ENCODE results near the gene SKI. TPM values are rescaled to one million over a fixed set of nuclear protein-coding genes. Genes with fewer than 3 reads are reported as not detected.

The SKI gene
- total and polyA plus RNA-seq, 9 of the 15 experiments (the other 6 are each of a cell fraction or from before 2014, with no cell fraction given), result 0.10 to 60.5 (median 4.6) TPM

DNA sequence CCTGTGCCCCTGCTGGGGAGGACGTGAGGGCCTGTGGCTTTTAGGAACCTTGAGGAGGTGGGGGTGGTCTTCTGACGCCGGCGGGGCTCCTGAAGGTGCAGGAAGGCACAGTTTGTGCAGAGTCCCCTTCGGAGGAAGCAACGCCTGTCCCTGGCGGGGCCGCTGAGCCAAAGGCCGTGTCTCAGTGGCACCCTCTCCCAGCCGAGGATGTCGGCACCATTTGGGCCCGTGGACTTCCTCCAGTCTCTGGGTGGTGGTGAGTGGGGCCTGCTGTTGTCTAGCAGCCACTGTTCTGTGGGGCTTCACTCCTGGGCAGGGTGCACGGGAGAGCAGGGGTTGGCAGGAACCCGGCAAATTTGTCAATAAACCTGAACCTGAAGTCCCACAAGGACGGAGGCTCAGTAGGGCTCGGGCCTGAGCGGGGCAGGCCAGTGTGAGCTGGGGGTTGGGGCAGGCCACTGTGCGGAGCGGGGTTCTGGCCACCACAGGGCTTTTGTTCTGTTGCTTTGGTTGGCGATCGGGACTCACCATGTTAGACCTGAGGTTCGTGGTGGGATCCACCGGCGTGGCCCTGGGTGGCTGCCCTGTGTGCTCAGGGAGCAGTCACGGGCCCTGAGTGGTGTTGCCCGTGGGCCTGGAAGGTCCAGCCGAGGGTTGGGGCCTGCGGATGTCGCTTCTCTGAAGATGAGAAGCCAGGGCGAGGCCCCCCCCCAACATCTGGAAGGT, 64.8 kb downstream of the SKI start:
- 91% methylated on average over 27 of the region's 30 CpGs for WGBS (ENCODE audit: insufficient coverage, low coverage, missing lambda C conversion rate)
- POLR2A ChIA-PET, result interaction anchor here (0.6 kb wide), 1 partner anchor 1388 kb away, joined by 4 read pairs; no protein-coding TSS in a partner anchor
- in situ Hi-C loops (cut with MboI), result no loop called here
- FAIRE-seq (no peak), ATAC-seq (no peak), DNase-seq (ENCODE audit: extremely low read depth in 1 of 4, low spot score in 3 of 4) (no peak)
- TF ChIP-seq POLR2G (IDR thresholded peaks at IDR 0.05; ENCODE audit: low read depth, low read length), result peak; percentile 36
- TF ChIP-seq, protein P1, sequence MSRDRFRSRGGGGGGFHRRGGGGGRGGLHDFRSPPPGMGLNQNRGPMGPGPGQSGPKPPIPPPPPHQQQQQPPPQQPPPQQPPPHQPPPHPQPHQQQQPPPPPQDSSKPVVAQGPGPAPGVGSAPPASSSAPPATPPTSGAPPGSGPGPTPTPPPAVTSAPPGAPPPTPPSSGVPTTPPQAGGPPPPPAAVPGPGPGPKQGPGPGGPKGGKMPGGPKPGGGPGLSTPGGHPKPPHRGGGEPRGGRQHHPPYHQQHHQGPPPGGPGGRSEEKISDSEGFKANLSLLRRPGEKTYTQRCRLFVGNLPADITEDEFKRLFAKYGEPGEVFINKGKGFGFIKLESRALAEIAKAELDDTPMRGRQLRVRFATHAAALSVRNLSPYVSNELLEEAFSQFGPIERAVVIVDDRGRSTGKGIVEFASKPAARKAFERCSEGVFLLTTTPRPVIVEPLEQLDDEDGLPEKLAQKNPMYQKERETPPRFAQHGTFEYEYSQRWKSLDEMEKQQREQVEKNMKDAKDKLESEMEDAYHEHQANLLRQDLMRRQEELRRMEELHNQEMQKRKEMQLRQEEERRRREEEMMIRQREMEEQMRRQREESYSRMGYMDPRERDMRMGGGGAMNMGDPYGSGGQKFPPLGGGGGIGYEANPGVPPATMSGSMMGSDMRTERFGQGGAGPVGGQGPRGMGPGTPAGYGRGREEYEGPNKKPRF (IDR thresholded peaks at IDR 0.05; ENCODE audit: low read depth, low read length), result no peak
- BruUV-seq (replicated peaks), result no TSS peak
- Histone ChIP-seq H3K36me3 (ENCODE audit: control insufficient read depth, insufficient read depth, low read length) (0 out of 3 replicates have a peak, but pooled peaks cover 4% of the 10 kb centered on the region), H2AFZ (ENCODE audit: low read depth, low read length) (no peak overlapping the region), H3K9ac (ENCODE audit: insufficient read depth in 1 of 2, low read depth in 2 of 2, low read length in 2 of 2) (peak overlapping the region in 1 of 2 experiments; percentile 37; a peak in 1 of 4 replicates), H3K4me3 (no peak overlapping the region), H3K27ac (ENCODE audit: extremely low read depth, low read depth, low read length) (no peak overlapping the region), H3K79me2 (ENCODE audit: control insufficient read depth, insufficient read depth, low read length) (peaks cover 95% of the 10 kb centered on the region), H4K20me1 (replicated peaks; ENCODE audit: control insufficient read depth, insufficient read depth, low read length) (peaks cover 41% of the 10 kb centered on the region), H3K4me2 (ENCODE audit: insufficient read depth, low read length) (no peak overlapping the region), H3K4me1 (replicated peaks in 1 of 2; ENCODE audit: control insufficient read depth in 2 of 2, insufficient read depth in 2 of 2, low read length in 2 of 2) (peaks cover 16 to 75% of the 10 kb centered on the region in 2 experiments), H3K27me3 (ENCODE audit: control insufficient read depth in 2 of 2, insufficient read depth in 2 of 2, low read length in 2 of 2) (no peaks in the 10 kb centered on the region), H3K9me3 (replicated peaks; ENCODE audit: control insufficient read depth, insufficient read depth, low read depth, low read length) (no peaks in the 10 kb centered on the region), H3K9me1 (ENCODE audit: control insufficient read depth, insufficient read depth, low read length) (peaks cover 7% of the 10 kb centered on the region)
- CTCF ChIA-PET (ENCODE audit: low intra/inter-chr PET ratio), result no interaction called here
- intact Hi-C loops (cut with micrococcal nuclease), result no loop called here

Data from K562 (cell line).